PC-9 (cell line): ENCODE measurements around the gene FERMT1.

Experiments
- EZH2 ChIP-seq: fragments of 200-600 bp; sonication (generic); IDR thresholded peaks from 2 replicates; pipeline ENCODE4 v1.8.0; 2017; ENCODE audit warnings: antibody characterized with exemption, low read depth
- TF ChIP-seq, protein P1 (sequence below): fragments of 200-600 bp; sonication (generic); conservative IDR thresholded peaks from 2 replicates; pipeline ENCODE4 v1.6.1; 2017; ENCODE audit warnings: mixed run types, antibody characterized with exemption, mild to moderate bottlenecking, moderate library complexity

DNA sequence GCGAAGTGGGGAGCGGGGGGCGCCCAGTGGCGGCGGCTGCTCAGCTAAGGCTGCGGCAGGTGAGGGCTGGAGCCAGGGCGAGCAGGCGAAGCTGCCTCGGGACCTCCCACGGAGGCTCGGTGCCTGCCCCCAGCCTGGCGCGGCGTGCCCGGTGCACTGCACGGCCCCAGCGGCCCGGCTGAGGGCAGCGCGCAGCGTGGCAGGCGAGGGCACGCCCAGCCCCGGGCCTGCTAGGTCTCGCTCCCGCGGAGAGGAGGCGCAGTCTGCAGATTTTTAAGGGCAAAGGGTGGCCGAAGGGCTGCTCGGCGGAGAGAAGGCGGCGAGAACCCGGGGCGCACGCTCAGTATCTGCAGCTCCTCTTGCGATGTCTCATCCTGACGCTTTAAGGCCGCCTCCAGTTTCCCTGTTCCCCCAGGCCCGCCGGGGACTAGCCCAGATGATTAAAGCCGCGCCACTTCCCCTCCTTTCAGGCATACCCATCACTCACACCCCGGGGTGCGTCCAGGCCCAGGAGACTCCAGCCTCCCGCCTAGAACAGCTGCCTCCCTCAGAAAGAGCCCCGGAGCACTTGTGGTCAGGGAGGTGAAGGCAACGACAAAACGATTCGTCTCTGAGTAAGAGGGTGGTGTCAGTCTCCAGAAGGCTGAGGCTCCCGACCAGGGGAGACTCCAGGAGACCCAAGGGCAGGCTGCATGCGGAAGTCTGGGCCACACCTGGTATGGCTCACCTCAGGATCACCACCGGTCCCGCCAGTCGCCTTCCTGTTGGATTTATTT is at the start of gene FERMT1:
- TF ChIP-seq, protein P1, sequence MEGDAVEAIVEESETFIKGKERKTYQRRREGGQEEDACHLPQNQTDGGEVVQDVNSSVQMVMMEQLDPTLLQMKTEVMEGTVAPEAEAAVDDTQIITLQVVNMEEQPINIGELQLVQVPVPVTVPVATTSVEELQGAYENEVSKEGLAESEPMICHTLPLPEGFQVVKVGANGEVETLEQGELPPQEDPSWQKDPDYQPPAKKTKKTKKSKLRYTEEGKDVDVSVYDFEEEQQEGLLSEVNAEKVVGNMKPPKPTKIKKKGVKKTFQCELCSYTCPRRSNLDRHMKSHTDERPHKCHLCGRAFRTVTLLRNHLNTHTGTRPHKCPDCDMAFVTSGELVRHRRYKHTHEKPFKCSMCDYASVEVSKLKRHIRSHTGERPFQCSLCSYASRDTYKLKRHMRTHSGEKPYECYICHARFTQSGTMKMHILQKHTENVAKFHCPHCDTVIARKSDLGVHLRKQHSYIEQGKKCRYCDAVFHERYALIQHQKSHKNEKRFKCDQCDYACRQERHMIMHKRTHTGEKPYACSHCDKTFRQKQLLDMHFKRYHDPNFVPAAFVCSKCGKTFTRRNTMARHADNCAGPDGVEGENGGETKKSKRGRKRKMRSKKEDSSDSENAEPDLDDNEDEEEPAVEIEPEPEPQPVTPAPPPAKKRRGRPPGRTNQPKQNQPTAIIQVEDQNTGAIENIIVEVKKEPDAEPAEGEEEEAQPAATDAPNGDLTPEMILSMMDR: no peak; the same call in 1 of the 2 replicates
- no peak for TF ChIP-seq EZH2
